HepG2 (cell line): ENCODE results near the gene ANKRD40. TPM values are rescaled to one million over a fixed set of nuclear protein-coding genes. Genes with fewer than 3 reads are reported as not detected.

Experiments
- EP300 ChIP-seq, 3 experiments: sonication (generic) in 1 of 3; formaldehyde crosslinking in 1 of 3; IDR thresholded peaks; 2 replicates each; pipeline versions ENCODE4 v1.5.1 to v1.6.1; 2011 to 2020; ENCODE audit warnings: low read depth in 2 of 3, low read length in 2 of 3, borderline replicate concordance in 1 of 3, improper control_type of control experiment in 1 of 3, mild to moderate bottlenecking in 1 of 3, missing genetic modification reagents in 1 of 3, moderate library complexity in 1 of 3
- RXRB ChIP-seq: IDR thresholded peaks from 2 replicates; pipeline ENCODE4 v1.6.1; 2016; ENCODE audit warnings: borderline replicate concordance, missing genetic modification reagents, missing compliant biosample characterization
- SIX1 ChIP-seq: sonication (generic); formaldehyde crosslinking; IDR thresholded peaks from 2 replicates; pipeline ENCODE4 v1.4.0; 2020; ENCODE audit warnings: missing genetic modification reagents, borderline replicate concordance
- SIX4 ChIP-seq: sonication (generic); formaldehyde crosslinking; IDR thresholded peaks from 2 replicates; pipeline ENCODE4 v1.4.0; 2020; ENCODE audit warnings: missing genetic modification reagents
- ZBTB37 ChIP-seq: sonication (generic); formaldehyde crosslinking; IDR thresholded peaks from 2 replicates; pipeline ENCODE4 v1.4.0; 2020; ENCODE audit warnings: mild to moderate bottlenecking, missing genetic modification reagents
- ZBTB7A ChIP-seq: sonication (generic); formaldehyde crosslinking; IDR thresholded peaks from 2 replicates; pipeline ENCODE4 v1.8.0; 2022; ENCODE audit warnings: mild to moderate bottlenecking, missing genetic modification reagents
- ZFX ChIP-seq: sonication (generic); formaldehyde crosslinking; IDR thresholded peaks from 2 replicates; pipeline ENCODE4 v1.4.0; 2020; ENCODE audit warnings: mild to moderate bottlenecking, low read depth, missing genetic modification reagents, moderate library complexity
- ZFY ChIP-seq: sonication (generic); formaldehyde crosslinking; IDR thresholded peaks from 2 replicates; pipeline ENCODE4 v1.4.0; 2020; ENCODE audit warnings: missing genetic modification reagents
- ZGPAT ChIP-seq: IDR thresholded peaks from 2 replicates; pipeline ENCODE4 v1.6.1; 2016; ENCODE audit warnings: mild to moderate bottlenecking
- ZNF292 ChIP-seq: sonication (generic); formaldehyde crosslinking; IDR thresholded peaks from 2 replicates; pipeline ENCODE4 v1.8.1; 2022; ENCODE audit warnings: mild to moderate bottlenecking, low read depth, missing genetic modification reagents, borderline replicate concordance
- ZNF510 ChIP-seq: sonication (generic); formaldehyde crosslinking; IDR thresholded peaks from 2 replicates; pipeline ENCODE4 v1.4.0; 2020; ENCODE audit warnings: low read depth, mild to moderate bottlenecking, missing genetic modification reagents
- ZNF557 ChIP-seq: sonication (generic); formaldehyde crosslinking; IDR thresholded peaks from 2 replicates; pipeline ENCODE4 v1.4.0; 2020; ENCODE audit warnings: missing genetic modification reagents
- ZNF558 ChIP-seq: sonication (generic); formaldehyde crosslinking; IDR thresholded peaks from 2 replicates; pipeline ENCODE4 v1.9.0; 2022; ENCODE audit warnings: mild to moderate bottlenecking, missing genetic modification reagents, borderline replicate concordance
- ZNF605 ChIP-seq: sonication (generic); formaldehyde crosslinking; IDR thresholded peaks from 2 replicates; pipeline ENCODE4 v1.8.0; 2022; ENCODE audit warnings: mild to moderate bottlenecking, missing genetic modification reagents
- ZNF614 ChIP-seq: IDR thresholded peaks from 2 replicates; pipeline ENCODE4 v1.6.1; 2018; ENCODE audit warnings: missing biosample characterization, missing genetic modification reagents, inconsistent platforms, borderline replicate concordance
- ZNF644 ChIP-seq: IDR thresholded peaks from 2 replicates; pipeline ENCODE4 v1.6.1; 2016; ENCODE audit warnings: low read depth
- ZNF713 ChIP-seq: sonication (generic); formaldehyde crosslinking; IDR thresholded peaks from 2 replicates; pipeline ENCODE4 v1.4.0; 2020; ENCODE audit warnings: mild to moderate bottlenecking, missing genetic modification reagents
- ZNF740 ChIP-seq: sonication (generic); formaldehyde crosslinking; IDR thresholded peaks from 2 replicates; pipeline ENCODE4 v1.4.0; 2020; ENCODE audit warnings: missing genetic modification reagents
- ZNF761 ChIP-seq: sonication (generic); formaldehyde crosslinking; conservative IDR thresholded peaks from 2 replicates; pipeline ENCODE4 v1.4.0; 2020; ENCODE audit warnings: mild to moderate bottlenecking, missing genetic modification reagents
- ZNF766 ChIP-seq: sonication (generic); formaldehyde crosslinking; IDR thresholded peaks from 2 replicates; pipeline ENCODE4 v1.5.0; 2020; ENCODE audit warnings: missing genetic modification reagents, borderline replicate concordance
- ZSCAN5A ChIP-seq: sonication (generic); formaldehyde crosslinking; IDR thresholded peaks from 2 replicates; pipeline ENCODE4 v1.8.0; 2022; ENCODE audit warnings: mild to moderate bottlenecking, missing genetic modification reagents, borderline replicate concordance
- polyA plus RNA-seq, 8 experiments: library from polyadenylated mRNA; depleted of rRNA in 3 of 8; stranded (reverse) in 7 of 8; unstranded in 1 of 8; fragments of >200 nt; fragmentation: Illumina TruSeq in 4 of 8; extraction: Trizol in 4 of 8; gene quantifications; 2 replicates each; pipeline versions ENCODE4 v1.2.1 to v1.2.3, GENCODE V29; 2011 to 2016; ENCODE audit warnings: low read depth in 4 of 8, missing spikeins in 1 of 8, mixed read lengths in 1 of 8; ENCODE audit not compliant: insufficient read depth in 1 of 8
- total RNA-seq, 5 experiments: library from RNA; depleted of rRNA; stranded (reverse); fragments of >200 nt; fragmentation: Illumina TruSeq; extraction: Trizol; gene quantifications; 2 replicates each; pipeline ENCODE4 v1.2.3, GENCODE V29; 2016; ENCODE audit warnings: low read depth in 1 of 5
- TF ChIP-seq, protein P1 (sequence below): conservative IDR thresholded peaks from 2 replicates; pipeline ENCODE4 v1.6.1; 2018; ENCODE audit warnings: missing genetic modification reagents

The ANKRD40 gene
- total and polyA plus RNA-seq, 2 of the 13 experiments (the other 11 are each of a cell fraction or from before 2014, with no cell fraction given) = 35.0 to 46.4 TPM

GRCh38 chr17:50691550-50692447, 15.9 kb downstream of the ANKRD40 start (continued):
- TF ChIP-seq ZNF614 (CRISPR knock-in tag) (0 out of 2 replicates have a peak, but pooled peaks have one; percentile 44), SIX4 (peak; percentile 49; the same call in 1 of the 2 replicates), ZFX (peak; percentile 39; the same call in 1 of the 2 replicates), ZNF558 (no peak), ZNF713 (CRISPR knock-in tag) (0 out of 2 replicates have a peak, but pooled peaks have one; percentile 54), ZFY (CRISPR knock-in tag) (peak; percentile 30; the same call in 1 of the 2 replicates), ZGPAT (CRISPR knock-in tag) (peak; percentile 51; the same call in 1 of the 2 replicates), ZNF766 (peak; percentile 76; the same call in 1 of the 2 replicates), ZNF605 (CRISPR knock-in tag) (peak; percentile 70), RXRB (CRISPR knock-in tag) (peak; percentile 36; the same call in 1 of the 2 replicates), ZNF740 (CRISPR knock-in tag) (no peak), ZNF761 (0 out of 2 replicates have a peak, but pooled peaks have one; percentile 22), ZSCAN5A (no peak), ZNF292 (CRISPR knock-in tag) (0 out of 2 replicates have a peak, but pooled peaks have one; percentile 48), ZNF510 (CRISPR knock-in tag) (peak; percentile 61; the same call in 1 of the 2 replicates), EP300 (IDR thresholded peaks at IDR 0.05; ENCODE audit: low read depth in 2 of 2, low read length in 2 of 2) (peak; percentile 27 to 71; a peak in 2 of 4 replicates), EP300 (CRISPR knock-in tag; IDR thresholded peaks at IDR 0.05; ENCODE audit: borderline replicate concordance) (peak; percentile 15; the same call in 1 of the 2 replicates), ZBTB37 (CRISPR knock-in tag) (0 out of 2 replicates have a peak, but pooled peaks have one; percentile 57), ZBTB7A (no peak), SIX1 (peak; percentile 69; the same call in 1 of the 2 replicates), ZNF644 (CRISPR knock-in tag) (no peak), ZNF557 (CRISPR knock-in tag) (no peak)
- TF ChIP-seq, protein P1, sequence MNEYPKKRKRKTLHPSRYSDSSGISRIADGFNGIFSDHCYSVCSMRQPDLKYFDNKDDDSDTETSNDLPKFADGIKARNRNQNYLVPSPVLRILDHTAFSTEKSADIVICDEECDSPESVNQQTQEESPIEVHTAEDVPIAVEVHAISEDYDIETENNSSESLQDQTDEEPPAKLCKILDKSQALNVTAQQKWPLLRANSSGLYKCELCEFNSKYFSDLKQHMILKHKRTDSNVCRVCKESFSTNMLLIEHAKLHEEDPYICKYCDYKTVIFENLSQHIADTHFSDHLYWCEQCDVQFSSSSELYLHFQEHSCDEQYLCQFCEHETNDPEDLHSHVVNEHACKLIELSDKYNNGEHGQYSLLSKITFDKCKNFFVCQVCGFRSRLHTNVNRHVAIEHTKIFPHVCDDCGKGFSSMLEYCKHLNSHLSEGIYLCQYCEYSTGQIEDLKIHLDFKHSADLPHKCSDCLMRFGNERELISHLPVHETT (CRISPR knock-in tag) = no peak
